GM12892 (cell line): ENCODE data around the gene LCE1C. TPM values are rescaled to one million over a fixed set of nuclear protein-coding genes. Genes with fewer than 3 reads are reported as not detected.

Experiments
- DNase-seq: peaks from one replicate; pipeline ENCODE4 v3.0.0; 2011; ENCODE audit not compliant: insufficient read length
- FAIRE-seq: peaks from 2 replicates; lab custom pipeline; 2011; peaks lifted over from hg19 to GRCh38; lab: Jason Lieb, UNC
- POLR2A ChIP-seq: IDR thresholded peaks from 2 replicates; pipeline ENCODE4 v1.6.1; 2011; ENCODE audit warnings: low read depth, low read length, control low read depth
- POLR2AphosphoS5 ChIP-seq: IDR thresholded peaks from 2 replicates; pipeline ENCODE4 v1.6.1; 2011; ENCODE audit warnings: low read depth, low read length, control low read depth
- TAF1 ChIP-seq: IDR thresholded peaks from 2 replicates; pipeline ENCODE4 v1.6.1; 2011; ENCODE audit warnings: low read depth, mild to moderate bottlenecking, control low read depth, low read length, borderline replicate concordance
- polyA plus RNA-seq: library from polyadenylated mRNA; unstranded; fragments of >200 nt; gene quantifications from one replicate; pipeline ENCODE4 v1.2.1, GENCODE V29; 2012; ENCODE audit warnings: missing spikeins, inconsistent platforms; ENCODE audit not compliant: missing spikeins

Gene LCE1C
- polyA plus RNA-seq = 0.49 TPM

- no peak for DNase-seq
- FAIRE-seq = no peak
- TF ChIP-seq POLR2A (no peak), TAF1 (no peak), POLR2AphosphoS5 (no peak)
Measured at GRCh38 chr1:152806576-152806975, at the start of gene LCE1C. TSS of gene LCE1C (minus strand) at chr1:152806651. CDS start at chr1:152805478, 1,173 bp downstream.

- TF ChIP-seq POLR2A (no peak), TAF1 (no peak)
- FAIRE-seq (no peak), DNase-seq (no peak)
Measured at GRCh38 chr1:152855661-152856060, 49.2 kb upstream of the LCE1C start.

GRCh38 chr1:152842556-152842955 is 36.1 kb upstream of the LCE1C start, which contains the start of gene LCE6A:
TSS of gene LCE6A (plus strand) at chr1:152842856. CDS start at chr1:152843521, 665 bp downstream.
- no peak for TF ChIP-seq TAF1
- TF ChIP-seq POLR2A = no peak
- TF ChIP-seq POLR2AphosphoS5 = no peak
- DNase-seq (no peak), FAIRE-seq (no peak)

- TF ChIP-seq POLR2A (no peak), POLR2AphosphoS5 (no peak), TAF1 (no peak)
- DNase-seq (no peak), FAIRE-seq (no peak)
Measured at GRCh38 chr1:152836870-152837269, 30.4 kb upstream of the LCE1C start.

GRCh38 chr1:152827173-152827572 is 20.7 kb upstream of the LCE1C start, which contains the start of gene LCE1A:
TSS of gene LCE1A (plus strand) at chr1:152827473. CDS start at chr1:152827473, 0 bp downstream.
- no peak for TF ChIP-seq TAF1
- no peak for TF ChIP-seq POLR2AphosphoS5
- no peak for TF ChIP-seq POLR2A
- FAIRE-seq = no peak
- no peak for DNase-seq

GRCh38 chr1:152824964-152825363 is 18.5 kb upstream of the LCE1C start:
- no peak for TF ChIP-seq POLR2AphosphoS5
- TF ChIP-seq POLR2A = no peak
- no peak for TF ChIP-seq TAF1
- DNase-seq (no peak), FAIRE-seq (no peak)

GRCh38 chr1:152823294-152823693 is 16.8 kb upstream of the LCE1C start:
- DNase-seq = no peak
- TF ChIP-seq POLR2AphosphoS5 = no peak
- no peak for TF ChIP-seq POLR2A
- TF ChIP-seq TAF1 = no peak
- FAIRE-seq = no peak

- DNase-seq (no peak), FAIRE-seq (no peak)
- TF ChIP-seq POLR2AphosphoS5 (no peak), TAF1 (no peak), POLR2A (no peak)
Measured at GRCh38 chr1:152817309-152817708, 10.9 kb upstream of the LCE1C start.

GRCh38 chr1:152811671-152812070 is 5.2 kb upstream of the LCE1C start, which contains the start of gene LCE1B:
TSS of gene LCE1B (plus strand) at chr1:152811971. CDS start at chr1:152812447, 476 bp downstream.
- FAIRE-seq (no peak), DNase-seq (no peak)
- TF ChIP-seq POLR2AphosphoS5 (no peak), TAF1 (no peak), POLR2A (no peak)

GRCh38 chr1:152811050-152811449 is 4.6 kb upstream of the LCE1C start:
- FAIRE-seq (no peak), DNase-seq (no peak)
- TF ChIP-seq POLR2AphosphoS5 (no peak), TAF1 (no peak), POLR2A (no peak)

GRCh38 chr1:152801333-152801732 is 5.1 kb downstream of the LCE1C start:
- FAIRE-seq (no peak), DNase-seq (no peak)
- TF ChIP-seq POLR2AphosphoS5 (no peak), TAF1 (no peak), POLR2A (no peak)

GRCh38 chr1:152796421-152796820 is 10.0 kb downstream of the LCE1C start, which contains the start of gene LCE1D:
TSS of gene LCE1D (plus strand) at chr1:152796721. CDS start at chr1:152797795, 1,074 bp downstream.
- FAIRE-seq (no peak), DNase-seq (no peak)

GRCh38 chr1:152795686-152796085 is 10.8 kb downstream of the LCE1C start:
- TF ChIP-seq POLR2A (no peak), POLR2AphosphoS5 (no peak)
- FAIRE-seq = no peak
- DNase-seq = no peak

More at GRCh38 chr1:152796421-152796820, 10.0 kb downstream of the LCE1C start, which contains the start of gene LCE1D:
- TF ChIP-seq POLR2AphosphoS5 (no peak), TAF1 (no peak), POLR2A (no peak)
